OCI-LY7 (cell line): ENCODE data around the gene KDM1B.
"Not testable (repeated sequence)": the region's sequence is repeated elsewhere in the genome, so short reads cannot be mapped to it uniquely, and the experiment has no call there.

ENCODE experiments used
- EZH2phosphoT487 ChIP-seq: fragments of 200-600 bp; sonication (generic); IDR thresholded peaks from 2 replicates; pipeline ENCODE4 v1.6.1; 2018; ENCODE audit warnings: low read depth, borderline replicate concordance, mild to moderate bottlenecking, mixed run types, antibody characterized with exemption, low read length, moderate library complexity, mixed read lengths
- TF ChIP-seq, protein P1 (sequence below): fragments of 200-600 bp; sonication (generic); conservative IDR thresholded peaks from 2 replicates; pipeline ENCODE4 v1.5.1; 2014; ENCODE audit warnings: mild to moderate bottlenecking, antibody characterized with exemption, low read length, moderate library complexity, mixed read lengths

DNA sequence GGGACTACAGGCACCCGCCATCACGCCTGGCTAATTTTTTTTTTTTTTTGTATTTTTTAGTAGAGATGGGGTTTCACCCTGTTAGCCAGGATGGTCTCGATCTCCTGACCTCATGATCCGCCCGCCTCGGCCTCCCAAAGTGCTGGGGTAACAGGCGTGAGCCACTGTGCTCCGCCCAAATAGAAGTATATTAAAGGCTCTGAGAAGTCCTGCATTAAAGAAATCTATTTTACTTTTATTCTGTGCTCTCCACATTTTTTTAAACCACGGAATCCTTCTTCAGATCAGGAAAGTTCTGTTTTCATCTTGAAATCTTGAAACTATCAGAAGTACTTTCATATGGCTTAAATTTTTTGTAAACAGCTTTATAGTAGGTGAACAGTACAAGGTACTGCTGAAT lies 53.6 kb downstream of the KDM1B start:
- TF ChIP-seq, protein P1, sequence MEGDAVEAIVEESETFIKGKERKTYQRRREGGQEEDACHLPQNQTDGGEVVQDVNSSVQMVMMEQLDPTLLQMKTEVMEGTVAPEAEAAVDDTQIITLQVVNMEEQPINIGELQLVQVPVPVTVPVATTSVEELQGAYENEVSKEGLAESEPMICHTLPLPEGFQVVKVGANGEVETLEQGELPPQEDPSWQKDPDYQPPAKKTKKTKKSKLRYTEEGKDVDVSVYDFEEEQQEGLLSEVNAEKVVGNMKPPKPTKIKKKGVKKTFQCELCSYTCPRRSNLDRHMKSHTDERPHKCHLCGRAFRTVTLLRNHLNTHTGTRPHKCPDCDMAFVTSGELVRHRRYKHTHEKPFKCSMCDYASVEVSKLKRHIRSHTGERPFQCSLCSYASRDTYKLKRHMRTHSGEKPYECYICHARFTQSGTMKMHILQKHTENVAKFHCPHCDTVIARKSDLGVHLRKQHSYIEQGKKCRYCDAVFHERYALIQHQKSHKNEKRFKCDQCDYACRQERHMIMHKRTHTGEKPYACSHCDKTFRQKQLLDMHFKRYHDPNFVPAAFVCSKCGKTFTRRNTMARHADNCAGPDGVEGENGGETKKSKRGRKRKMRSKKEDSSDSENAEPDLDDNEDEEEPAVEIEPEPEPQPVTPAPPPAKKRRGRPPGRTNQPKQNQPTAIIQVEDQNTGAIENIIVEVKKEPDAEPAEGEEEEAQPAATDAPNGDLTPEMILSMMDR = not testable (repeated sequence)
- TF ChIP-seq EZH2phosphoT487 = not testable (repeated sequence)
